Activated B cell treated with CpG ODN at 0.5 μM for 24 hours (primary cell): ENCODE measurements around the gene ASGR1. TPM values are rescaled to one million over a fixed set of nuclear protein-coding genes. Genes with fewer than 3 reads are reported as not detected.

Source experiments
- ATAC-seq: fragments of 200-7000 bp; cut with Tn5 transposase; one replicate; pipeline ENCODE4 v1.10.0; 2021; ENCODE audit warnings: low read depth, mild to moderate bottlenecking, moderate library complexity
- CTCF ChIA-PET: fragments of 350-600 bp; sonication (Branson Sonifier 250); formaldehyde crosslinking; loops from one replicate; lab custom pipeline; 2021; ENCODE audit warnings: antibody characterized with exemption; lab: Charles Lee
- POLR2A ChIA-PET: fragments of 350-600 bp; sonication (Branson Sonifier 250); formaldehyde crosslinking; loops from one replicate; lab custom pipeline; 2021; ENCODE audit warnings: antibody characterized with exemption; lab: Charles Lee
- DNase-seq: peaks from one replicate; pipeline ENCODE4 v3.0.0; 2022
- H3K27ac Mint-ChIP-seq: one replicate; pipeline ENCODE4 v1.8.0; 2020; ENCODE audit warnings: mixed read lengths
- H3K27me3 Mint-ChIP-seq: one replicate; pipeline ENCODE4 v1.8.0; 2021; ENCODE audit warnings: mixed read lengths
- H3K36me3 Mint-ChIP-seq: one replicate; pipeline ENCODE4 v1.8.0; 2021; ENCODE audit warnings: low read depth, mixed read lengths
- H3K4me1 Mint-ChIP-seq: one replicate; pipeline ENCODE4 v1.8.0; 2021; ENCODE audit warnings: mixed read lengths
- H3K4me3 Mint-ChIP-seq: one replicate; pipeline ENCODE4 v1.8.0; 2020; ENCODE audit warnings: mild to moderate bottlenecking, mixed read lengths
- H3K9me3 Mint-ChIP-seq: one replicate; pipeline ENCODE4 v1.8.0; 2020; ENCODE audit warnings: mixed read lengths
- CTCF ChIP-seq: fragments of 200-600 bp; IDR thresholded peaks from one replicate; pipeline ENCODE4 v1.8.0; 2022; ENCODE audit warnings: antibody characterized with exemption, mild to moderate bottlenecking
- intact Hi-C: fragments of 100-400 bp; cut with micrococcal nuclease; formaldehyde crosslinking; loops from one replicate; pipeline ENCODE4 v1.15.1; 2024
- total RNA-seq: library from RNA; stranded (reverse); gene quantifications from 2 replicates; pipeline ENCODE4 v1.2.3, GENCODE V29; 2022

The ASGR1 gene
- total RNA-seq, 1 donor from 2014 or later = not detected

GRCh38 chr17:7218758-7219157 is 39.6 kb upstream of the ASGR1 start:
- Mint-ChIP-seq H3K9me3 (no peaks in the 10 kb centered on the region), H3K4me3 (no peak overlapping the region), H3K27ac (peak overlapping the region; percentile 91), H3K4me1 (peaks cover 65% of the 10 kb centered on the region), H3K36me3 (peaks cover 31% of the 10 kb centered on the region), H3K27me3 (no peaks in the 10 kb centered on the region)
- no peak for TF ChIP-seq CTCF
- DNase-seq (no peak), ATAC-seq (no peak)
- intact Hi-C loops = loop anchor here (1.0 to 5.0 kb wide), 2 partner anchors 13 to 134 kb away; partner anchors contain the start of gene KCTD11
- CTCF ChIA-PET = interaction anchor here (1.2 kb wide), 1 partner anchor 173 kb away, joined by 4 read pairs; no protein-coding TSS in a partner anchor
- POLR2A ChIA-PET = interaction anchor here (0.6 to 10.5 kb wide), 6 partner anchors 10 to 467 kb away, joined by 3 to 245 read pairs (median 6); partner anchors contain the start of genes DVL2, GABARAP and PHF23

- H3K4me3 Mint-ChIP-seq = no peak overlapping the region
- peaks cover 25% of the 10 kb centered on the region for H3K36me3 Mint-ChIP-seq
- no peak for TF ChIP-seq CTCF
- CTCF ChIA-PET = no interaction called here
- POLR2A ChIA-PET = interaction anchor here (0.6 to 10.5 kb wide), 3 partner anchors 18 to 314 kb away, joined by 3 to 245 read pairs (median 5); partner anchors contain the start of genes DVL2, GABARAP and PHF23
- DNase-seq (no peak), ATAC-seq (no peak)
- peaks cover 70% of the 10 kb centered on the region for H3K4me1 Mint-ChIP-seq
- H3K27me3 Mint-ChIP-seq = no peaks in the 10 kb centered on the region
- intact Hi-C loops = loop anchor here (5.0 kb wide), 1 partner anchor 134 kb away; the partner anchor contains the start of gene KCTD11
- H3K27ac Mint-ChIP-seq = no peak overlapping the region
- no peaks in the 10 kb centered on the region for H3K9me3 Mint-ChIP-seq
These were observed 39.0 kb upstream of the ASGR1 start for GRCh38 chr17:7218166-7218565.

- H3K4me1 Mint-ChIP-seq = peaks cover 70% of the 10 kb centered on the region
- no peak for DNase-seq
These were observed 38.2 kb upstream of the ASGR1 start for GRCh38 chr17:7217113-7217987.

GRCh38 chr17:7216242-7217112 is 37.3 kb upstream of the ASGR1 start:
- Mint-ChIP-seq H3K4me1 (peaks cover 69% of the 10 kb centered on the region), H3K27ac (peak overlapping the region; percentile 53), H3K4me3 (no peak overlapping the region), H3K27me3 (no peaks in the 10 kb centered on the region), H3K36me3 (peaks cover 9% of the 10 kb centered on the region), H3K9me3 (no peaks in the 10 kb centered on the region)
- intact Hi-C loops = loop anchor here (5.0 kb wide), 1 partner anchor 136 kb away; the partner anchor contains the start of gene KCTD11
- no peak for DNase-seq
- POLR2A ChIA-PET = interaction anchor here (0.5 to 2.5 kb wide), 3 partner anchors 23 to 264 kb away, joined by 3 to 10 read pairs (median 4); partner anchors contain the start of genes GABARAP and PHF23
- no peak for ATAC-seq
- TF ChIP-seq CTCF = no peak
- CTCF ChIA-PET = no interaction called here

More at GRCh38 chr17:7217113-7217987, 38.2 kb upstream of the ASGR1 start:
- Mint-ChIP-seq H3K36me3 (peaks cover 17% of the 10 kb centered on the region), H3K4me3 (peak overlapping the region; percentile 46), H3K9me3 (no peaks in the 10 kb centered on the region), H3K27me3 (no peaks in the 10 kb centered on the region), H3K27ac (no peak overlapping the region)
- no peak for ATAC-seq
- CTCF ChIA-PET = no interaction called here
- POLR2A ChIA-PET = interaction anchor here (0.8 to 10.5 kb wide), 2 partner anchors 19 to 92 kb away, joined by 3 to 245 read pairs; partner anchors contain the start of genes DVL2, GABARAP and PHF23
- TF ChIP-seq CTCF = no peak
- intact Hi-C loops = loop anchor here (5.0 kb wide), 1 partner anchor 135 kb away; the partner anchor contains the start of gene KCTD11
